ENCODE measurements around the gene DACT1.

Gene DACT1

DNA sequence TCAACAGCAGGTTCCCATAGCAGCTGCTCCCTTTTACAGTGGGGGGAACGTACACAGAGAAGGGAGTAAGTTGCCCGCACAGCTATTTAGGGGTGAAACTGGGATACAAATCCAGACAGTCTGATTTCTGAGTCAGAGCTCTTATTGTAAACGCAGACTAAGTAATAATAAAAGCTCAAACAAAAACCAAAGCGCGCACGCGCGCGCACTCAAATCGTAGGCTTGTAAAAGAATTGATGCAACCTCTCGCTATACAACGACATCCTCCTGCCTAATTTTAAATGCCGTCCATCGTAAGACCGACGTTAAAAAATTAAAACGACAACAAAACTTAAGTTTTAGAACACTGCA is 747 bp upstream of the DACT1 start:
- DNase-seq, result peak in 1 of 2 donors; percentile 30

DNA sequence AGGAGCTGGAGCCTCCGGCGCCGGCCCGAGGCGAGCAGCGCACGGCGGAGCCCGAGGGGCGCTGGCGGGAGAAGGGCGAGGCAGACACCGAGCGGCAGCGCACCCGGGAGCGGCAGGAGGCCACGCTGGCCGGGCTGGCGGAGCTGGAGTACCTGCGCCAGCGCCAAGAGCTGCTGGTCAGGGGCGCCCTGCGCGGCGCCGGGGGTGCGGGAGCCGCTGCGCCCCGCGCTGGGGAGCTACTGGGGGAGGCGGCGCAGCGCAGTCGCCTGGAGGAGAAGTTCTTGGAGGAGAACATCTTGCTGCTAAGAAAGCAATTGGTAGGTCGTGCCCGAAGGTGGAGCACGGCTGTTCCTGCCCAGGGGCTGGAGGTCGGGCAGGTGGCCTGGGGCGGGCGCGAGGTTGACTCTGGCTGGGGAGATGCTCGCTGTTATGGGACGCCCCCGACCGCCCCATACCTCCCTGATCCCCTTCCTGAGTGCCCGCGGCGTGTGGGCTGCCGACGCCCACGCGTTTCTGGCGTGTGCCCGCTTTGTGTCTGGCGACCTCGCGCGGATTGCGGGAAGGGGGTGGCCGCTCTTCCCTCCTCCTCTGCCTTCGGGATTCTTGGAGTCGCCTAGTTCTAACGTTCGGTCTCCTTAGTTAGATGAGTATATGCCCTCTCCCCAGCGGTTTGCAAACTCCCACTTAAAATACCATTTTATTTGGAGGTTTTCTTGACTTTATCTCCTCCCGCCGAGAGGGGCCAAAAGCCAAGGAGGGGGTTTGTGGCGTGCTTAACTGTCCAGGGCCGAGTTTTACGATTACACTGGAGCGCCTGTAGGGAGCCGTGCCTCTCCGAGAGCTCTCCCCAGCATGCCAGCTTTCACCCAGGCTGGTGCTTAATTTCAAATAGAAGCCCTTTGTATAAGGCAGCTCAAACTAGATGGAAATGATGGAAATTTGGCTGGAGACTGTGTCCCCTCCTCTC is 752 bp downstream of the DACT1 start:
- peak in 1 of 2 donors; percentile 19 for DNase-seq

DNA sequence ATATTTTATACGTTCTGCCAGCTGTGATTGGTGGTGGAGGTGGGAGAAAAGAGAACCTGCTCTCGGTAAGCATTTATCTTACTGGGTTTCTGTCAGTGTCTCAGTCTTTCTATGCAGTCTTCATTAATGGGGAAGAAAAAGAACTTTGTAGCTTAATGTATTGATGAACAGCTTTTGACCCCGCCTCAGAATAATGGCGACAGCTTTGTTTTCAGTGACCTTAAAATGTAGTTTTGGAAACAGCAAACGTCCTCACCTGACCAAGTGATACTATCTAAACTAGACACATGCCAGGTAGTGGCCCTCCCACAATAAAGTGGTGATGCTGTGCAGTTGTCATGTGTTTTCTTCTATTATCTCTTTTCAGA is 1.4 kb downstream of the DACT1 start:
- no peak for DNase-seq

DNA sequence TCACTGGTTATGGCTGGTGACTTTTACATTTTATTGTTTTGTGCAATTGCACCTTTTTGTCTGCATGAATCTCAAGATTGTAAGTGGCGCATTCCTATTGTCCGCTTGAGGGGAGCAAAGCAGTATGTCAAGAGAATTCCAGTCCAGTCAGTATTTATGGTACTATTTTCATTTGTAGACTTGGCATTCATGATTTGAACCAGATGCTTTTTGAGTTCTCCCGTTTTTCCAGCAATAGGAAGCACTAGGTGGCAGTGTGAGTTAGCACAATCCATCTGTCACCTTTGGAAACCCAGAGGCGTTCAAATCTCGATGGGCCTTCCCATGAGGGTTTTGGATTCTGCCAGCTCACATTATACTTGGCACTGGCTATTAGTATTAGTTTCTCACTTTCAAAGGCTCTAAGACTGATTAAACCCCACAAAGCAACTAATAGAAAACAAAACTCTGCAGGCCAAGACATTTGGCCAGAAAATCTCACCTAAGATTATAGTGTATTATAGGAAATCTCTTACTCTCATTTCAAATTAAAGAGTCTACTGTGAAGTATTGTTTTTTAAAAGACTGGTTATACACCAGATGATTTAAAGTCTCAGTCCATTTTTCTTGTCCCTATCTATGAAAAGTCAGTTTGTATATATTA is 2.2 kb downstream of the DACT1 start:
- DNase-seq, result peak; percentile 29 to 72

DNA sequence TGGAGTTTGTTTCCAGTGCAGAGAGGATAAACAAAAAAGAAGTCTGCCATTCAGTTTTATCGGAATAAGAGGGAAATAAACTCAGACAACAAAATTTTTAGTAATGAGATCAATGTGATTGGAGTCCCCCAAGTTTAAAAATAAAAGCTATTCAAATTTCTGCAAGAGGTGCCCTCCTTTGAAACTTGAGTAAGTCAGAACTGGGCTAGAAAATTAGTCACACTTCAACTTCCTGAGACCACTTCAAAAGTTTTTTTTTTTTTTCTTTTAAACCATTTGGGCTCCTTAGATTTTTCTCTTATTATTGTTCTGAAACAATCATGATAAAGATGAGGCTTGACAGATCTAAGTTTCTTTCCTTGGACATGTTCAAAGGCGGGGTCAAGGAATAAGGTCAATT is 3.2 kb downstream of the DACT1 start:
- DNase-seq, result no peak

DNA sequence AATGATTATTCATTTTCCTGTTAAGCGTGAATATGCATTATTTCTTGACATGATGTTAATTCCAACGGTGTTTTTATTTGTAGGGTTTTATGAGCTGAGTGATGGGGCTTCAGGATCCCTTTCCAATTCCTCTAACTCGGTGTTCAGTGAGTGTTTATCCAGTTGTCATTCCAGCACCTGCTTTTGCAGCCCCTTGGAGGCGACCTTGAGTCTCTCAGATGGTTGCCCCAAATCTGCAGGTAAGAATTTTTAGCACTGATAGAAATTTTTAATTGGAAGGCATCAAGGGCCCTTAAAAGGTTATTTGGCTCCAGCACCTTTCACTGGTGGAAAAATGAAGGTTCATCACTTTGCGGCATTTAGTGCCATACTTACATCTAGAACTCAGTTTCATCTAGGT is 3.7 kb downstream of the DACT1 start:
- no peak for DNase-seq

DNA sequence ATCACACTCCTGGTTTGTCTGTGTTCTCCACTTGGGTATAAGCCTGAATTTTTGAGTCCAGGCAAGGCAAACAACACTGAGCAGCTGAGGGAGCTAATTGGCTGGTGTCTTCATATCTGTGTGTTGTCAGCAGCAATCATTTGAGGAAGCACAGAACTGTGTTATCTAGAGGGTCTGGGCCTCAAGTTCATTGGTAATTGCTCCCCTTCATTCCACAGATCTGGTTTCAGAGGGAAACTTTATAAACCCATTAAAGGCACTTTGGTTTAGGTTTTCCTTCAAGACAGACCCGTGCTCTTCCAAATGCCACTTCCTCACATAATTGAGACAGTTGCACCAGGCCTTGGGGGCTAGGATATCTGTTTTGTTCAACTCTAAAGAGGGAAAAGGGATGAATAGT is 5.6 kb downstream of the DACT1 start:
- no peak for DNase-seq

DNA sequence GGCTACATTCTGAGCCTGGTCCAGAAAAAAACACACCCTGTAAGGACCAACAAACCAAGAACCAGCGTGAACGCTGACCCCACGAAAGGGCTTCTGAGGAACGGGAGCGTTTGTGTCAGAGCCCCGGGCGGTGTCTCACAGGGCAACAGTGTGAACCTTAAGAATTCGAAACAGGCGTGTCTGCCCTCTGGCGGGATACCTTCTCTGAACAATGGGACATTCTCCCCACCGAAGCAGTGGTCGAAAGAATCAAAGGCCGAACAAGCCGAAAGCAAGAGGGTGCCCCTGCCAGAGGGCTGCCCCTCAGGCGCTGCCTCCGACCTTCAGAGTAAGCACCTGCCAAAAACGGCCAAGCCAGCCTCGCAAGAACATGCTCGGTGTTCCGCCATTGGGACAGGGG is 7.9 kb downstream of the DACT1 start:
- DNase-seq, result no peak

DNA sequence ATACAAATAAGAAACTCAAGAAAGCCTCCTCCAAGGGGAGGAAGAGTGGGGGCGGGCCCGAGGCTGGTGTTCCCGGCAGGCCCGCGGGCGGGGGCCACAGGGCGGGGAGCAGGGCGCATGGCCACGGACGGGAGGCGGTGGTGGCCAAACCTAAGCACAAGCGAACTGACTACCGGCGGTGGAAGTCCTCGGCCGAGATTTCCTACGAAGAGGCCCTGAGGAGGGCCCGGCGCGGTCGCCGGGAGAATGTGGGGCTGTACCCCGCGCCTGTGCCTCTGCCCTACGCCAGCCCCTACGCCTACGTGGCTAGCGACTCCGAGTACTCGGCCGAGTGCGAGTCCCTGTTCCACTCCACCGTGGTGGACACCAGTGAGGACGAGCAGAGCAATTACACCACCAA is 8.7 kb downstream of the DACT1 start:
- DNase-seq, result no peak

DNA sequence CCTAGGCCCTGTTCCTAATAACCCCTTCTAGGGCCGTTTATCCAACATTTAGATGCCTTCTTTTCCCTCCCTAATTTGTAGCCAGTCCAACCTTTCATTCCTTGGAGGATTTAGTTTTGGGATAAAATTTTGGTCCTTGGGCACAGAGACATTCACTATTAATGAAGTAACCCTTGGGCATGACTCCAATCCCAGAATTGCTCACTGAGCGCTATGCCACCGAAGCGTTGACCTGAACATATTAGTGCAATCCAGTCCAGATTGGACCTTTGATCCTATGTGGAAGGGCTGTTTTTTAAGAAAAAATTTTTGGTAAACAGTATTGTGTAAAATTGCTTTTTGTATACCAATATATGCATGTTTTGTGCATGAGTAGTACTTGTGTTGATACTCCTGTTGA is 10.0 kb downstream of the DACT1 start:
- DNase-seq, result no peak

DNA sequence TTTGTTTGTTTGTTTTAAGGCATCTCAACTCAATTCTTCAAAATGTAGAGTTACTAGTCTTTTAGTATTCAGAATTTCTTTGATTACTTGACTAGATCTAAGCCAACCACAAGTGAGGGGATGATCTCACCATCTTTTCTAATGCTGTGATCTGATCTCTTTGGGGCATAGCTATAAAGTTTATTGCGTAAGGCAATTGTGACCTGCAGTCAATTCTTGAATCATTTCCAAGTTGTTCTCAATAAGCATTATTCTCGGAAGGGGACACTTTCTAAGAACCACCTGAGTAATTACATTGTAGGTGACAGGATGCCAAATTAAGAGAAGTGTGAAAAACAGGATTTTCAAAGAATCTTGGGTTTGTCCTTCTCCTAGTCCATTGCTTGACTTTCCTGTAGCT is 13.1 kb downstream of the DACT1 start:
- DNase-seq, result no peak

DNA sequence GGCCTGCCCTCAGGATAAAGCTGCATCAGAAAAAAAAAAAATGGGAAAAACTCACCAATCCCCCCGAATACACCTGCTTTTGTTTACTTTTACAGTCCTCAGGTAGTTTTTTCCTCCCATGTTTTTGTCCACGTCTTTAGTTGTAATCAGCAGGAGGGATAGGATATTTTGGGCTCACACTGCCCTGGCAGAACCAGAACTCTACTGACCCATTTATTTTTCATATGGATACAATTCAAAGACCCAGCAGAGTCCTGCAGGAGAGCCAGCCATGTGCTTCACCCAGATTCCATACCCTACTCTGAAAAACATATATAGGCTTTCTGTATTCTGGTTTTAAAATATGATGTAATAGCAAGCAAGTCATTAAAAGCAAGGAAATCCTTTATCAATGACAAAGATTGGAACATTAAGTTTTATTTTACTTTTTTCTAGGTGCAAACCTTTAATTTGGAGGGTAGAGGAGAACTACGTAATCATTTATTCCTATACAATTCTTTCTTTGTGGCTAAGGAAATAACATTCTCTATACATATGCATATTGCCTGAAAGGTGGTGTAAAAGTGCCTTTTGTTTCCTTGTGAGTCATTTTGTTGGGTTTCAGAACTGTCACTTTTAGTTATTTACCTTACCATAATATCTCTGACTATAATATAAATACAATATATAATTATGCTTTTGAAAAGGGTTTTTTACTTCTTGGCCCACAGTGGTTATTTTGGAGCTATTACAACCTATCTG is 19.1 kb downstream of the DACT1 start:
- DNase-seq, result no peak

DNA sequence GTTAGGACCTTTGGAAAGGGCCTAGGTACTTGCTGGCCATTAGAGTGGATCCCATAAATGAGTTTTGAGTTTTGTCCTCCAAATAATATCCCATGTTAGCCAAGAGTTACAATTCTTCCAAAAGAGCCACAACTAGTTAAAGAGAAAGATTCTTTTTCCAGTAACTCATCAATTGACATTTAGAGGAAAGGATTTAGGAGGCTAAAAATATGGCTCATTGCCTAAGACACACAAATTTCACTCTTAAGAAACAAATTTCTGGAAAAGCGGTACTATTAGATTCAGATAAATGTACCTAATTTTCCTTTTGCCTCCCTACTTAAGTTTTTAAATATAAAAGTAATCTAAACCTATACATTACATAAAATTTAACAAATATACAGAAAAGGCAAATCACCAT is 21.3 kb downstream of the DACT1 start:
- DNase-seq, result no peak

DNA sequence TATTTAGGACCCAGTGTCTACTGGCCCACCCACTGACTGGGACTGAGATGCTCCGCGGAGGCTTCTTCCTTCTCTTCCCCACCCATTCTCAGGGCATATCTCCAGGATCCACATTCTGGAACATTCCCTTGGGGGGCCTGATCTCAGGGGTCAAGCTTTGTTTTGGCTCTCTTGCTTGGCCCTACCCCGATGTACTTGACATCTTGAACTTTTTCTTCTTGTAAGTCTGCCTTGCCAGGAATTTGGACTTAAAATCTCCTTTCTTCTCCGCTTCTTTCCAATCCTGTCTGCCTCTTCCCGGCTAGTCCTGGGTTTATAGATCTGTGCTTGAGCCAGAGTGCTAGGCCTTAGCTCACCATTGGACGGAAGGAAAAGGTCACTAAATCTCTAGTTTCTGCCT is 22.1 kb downstream of the DACT1 start:
- DNase-seq, result no peak

DNA sequence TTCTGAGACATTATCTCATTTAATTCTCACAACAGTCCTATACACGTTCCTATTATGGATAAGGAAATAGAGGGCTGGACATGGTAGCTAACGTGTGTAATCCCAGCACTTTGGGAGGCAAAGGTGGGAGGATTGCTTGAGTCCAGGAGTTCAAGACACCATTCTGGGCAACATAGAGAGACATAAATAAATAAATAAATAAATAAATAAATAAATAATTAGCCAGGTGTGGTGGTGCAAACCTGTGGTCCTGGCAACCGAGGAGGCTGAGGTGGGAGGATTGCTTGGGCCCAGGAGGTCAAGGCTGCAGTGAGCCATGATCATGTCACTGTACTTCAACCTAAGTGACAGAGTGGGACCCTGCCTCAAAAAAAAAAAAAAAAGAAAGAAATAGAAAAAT is 22.6 kb downstream of the DACT1 start:
- no peak for DNase-seq

DNA sequence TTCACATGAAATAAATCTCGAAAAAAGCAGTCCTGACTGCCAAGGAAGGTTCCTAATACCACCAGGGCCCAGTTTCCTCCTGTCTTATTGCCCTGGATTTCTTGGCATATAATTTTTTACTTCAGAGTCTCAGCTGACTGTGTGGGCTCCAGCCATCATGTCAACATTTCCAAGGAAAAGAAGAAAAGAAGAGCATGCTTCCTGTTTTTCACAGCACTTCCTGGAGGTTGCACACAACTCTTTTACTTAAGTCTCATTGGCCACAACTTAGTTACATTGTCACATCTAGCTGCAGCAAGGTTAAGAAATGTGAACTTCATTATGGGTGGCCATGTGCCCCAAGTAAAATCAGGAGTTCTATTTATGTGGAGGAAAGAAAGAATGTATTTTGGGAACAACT is 24.3 kb downstream of the DACT1 start:
- no peak for DNase-seq

DNA sequence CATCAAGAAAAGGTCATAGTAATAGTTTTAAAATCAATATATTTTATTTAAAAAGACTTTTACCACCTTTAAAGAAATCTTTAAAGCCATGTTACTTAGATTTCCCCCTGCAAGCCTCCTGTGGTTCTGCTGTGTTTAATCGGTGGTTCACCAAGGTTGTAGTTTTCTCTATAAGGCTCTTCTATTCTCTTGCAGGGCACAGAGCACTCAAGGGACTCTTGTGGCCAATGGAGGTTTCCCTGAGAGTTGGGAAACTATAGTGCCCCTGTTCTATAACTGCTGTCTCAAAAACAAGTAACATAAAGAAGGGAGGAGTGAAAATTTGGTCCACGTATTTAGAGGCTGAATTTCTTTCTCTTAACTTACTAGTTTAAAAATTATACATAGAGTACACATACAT is 25.0 kb downstream of the DACT1 start:
- DNase-seq, result no peak

DNA sequence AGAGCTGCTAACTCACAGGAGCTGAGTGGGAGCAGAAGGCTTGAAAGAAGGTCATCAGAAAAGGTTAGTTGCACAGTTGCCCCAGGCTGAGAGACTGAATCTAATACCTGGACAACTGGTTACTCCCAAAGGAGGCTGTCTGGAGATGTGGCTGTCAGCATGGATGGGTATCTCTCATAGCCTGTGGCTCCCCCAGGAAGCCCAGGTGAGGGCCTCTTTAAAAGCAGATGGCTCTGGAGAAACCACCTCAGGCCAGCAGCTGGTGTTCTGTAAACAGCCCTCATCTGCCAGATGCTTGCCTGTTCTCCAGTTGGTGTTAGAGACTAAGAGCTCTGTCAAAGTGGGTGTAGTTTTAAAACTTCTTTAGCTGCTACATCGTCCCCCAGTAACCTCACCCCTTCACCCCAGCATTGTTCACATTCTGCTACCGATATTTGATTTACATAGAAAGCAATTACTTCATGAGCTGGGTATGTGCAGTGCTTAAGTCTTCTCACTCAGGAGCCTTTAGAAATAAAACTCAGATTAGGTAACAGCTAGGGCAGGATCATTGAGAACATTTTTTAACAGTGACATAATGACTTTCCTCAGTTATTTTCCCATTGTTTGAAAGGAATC is 25.8 kb downstream of the DACT1 start:
- no peak for DNase-seq

DNA sequence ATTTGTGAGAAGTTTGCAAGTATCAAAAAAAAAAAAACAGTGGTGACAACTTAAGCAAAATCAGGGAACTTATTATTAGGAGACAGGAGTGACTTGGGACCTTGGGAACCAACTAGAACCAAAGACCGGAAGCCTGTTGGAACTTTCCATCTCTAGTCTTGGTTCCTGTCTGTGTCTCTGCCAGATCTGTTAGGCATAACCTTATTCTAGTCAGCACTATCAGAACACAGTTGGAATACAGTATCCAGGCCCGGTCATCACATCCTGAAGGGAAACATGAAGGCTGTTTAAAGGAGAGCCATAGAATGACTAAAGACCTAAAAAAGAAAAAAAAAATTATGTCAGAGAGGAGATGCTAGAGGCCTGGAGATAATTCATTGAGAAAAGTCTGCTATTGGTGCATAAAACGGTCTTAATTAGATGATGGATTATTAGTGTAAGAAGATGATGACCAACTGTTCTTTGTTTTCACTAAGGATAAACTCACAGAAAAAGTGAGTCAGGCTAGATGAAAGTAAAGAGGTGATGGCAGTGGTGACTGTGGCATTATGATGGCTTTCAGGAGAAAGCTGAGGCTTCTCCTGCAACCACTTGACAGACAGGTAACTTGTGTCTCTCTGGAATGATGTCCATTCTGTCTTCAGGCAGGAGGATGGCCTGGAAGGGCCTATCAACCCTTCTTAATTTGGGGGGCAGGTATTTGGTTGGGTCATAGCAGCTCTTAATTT is 28.2 kb downstream of the DACT1 start:
- no peak for DNase-seq

DNA sequence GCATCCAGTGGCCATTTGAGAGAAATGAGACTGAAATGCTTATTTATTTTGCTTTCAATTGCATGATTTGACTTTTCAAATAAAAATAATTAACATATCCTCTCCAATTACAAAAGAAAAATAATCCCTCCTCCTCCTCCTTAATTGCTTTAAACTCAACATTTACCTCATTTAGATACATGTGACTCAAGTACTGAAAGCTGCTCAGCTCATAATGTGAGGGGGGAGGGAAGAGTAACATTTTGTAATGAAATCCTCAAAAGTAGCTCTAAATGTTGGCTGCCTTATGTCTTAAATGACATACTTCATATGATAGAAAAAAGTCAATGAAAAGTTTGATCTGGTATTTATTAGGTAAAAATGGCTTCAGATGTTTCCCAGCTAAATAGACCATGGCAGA is 29.0 kb downstream of the DACT1 start:
- no peak for DNase-seq

DNA sequence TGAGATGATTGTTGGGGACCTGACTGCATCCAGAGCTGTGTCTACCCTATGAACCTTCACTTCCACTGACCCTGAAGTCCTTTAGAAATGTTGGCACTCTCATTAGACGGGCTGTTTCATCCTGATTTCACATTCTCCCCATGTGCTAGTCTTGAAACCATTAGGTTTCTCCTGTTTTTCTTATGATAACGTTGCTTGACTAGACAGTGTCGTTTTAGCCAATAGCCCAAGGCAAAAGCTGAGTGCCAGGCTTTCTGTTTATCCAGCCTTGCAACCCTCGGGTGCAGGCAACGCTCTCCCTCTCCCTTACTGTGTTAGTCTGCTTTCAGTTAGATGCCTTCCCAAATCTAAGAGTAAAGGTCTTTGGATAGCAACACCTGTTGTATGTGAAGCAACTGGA is 30.1 kb downstream of the DACT1 start:
- no peak for DNase-seq

DNA sequence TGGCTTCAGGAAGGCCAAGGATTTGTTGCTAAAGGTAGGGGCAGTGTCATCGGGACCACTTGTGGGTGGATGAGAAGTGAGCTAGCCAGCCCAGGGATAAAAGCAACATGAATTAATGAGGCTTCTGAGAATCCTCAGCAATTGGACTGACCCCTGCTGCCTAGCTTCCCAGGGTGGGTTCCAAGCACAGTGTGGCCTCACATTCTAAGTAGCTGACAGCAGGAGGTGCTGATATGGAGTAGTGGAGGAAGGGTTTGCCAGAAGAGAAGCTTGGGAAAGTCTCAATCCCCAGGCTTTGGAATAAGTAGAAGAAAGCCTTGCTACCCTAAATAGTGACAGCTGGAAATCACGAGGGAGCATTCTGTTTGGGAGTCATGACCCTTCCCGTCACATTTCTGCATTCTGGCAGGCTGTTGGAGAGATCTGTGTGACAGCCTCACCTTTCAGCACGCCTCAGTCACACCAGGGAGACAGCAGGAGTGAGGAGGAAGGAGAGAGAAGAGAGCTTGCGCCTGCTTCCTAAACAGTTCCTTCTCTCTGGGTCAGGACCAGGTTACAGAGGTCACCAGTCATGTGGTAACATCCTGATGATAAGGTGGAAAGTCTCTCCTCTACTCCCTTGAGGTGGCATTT is 31.2 kb downstream of the DACT1 start:
- no peak for DNase-seq

Measured in hippocampal formation (tissue), 2 donors.